ENCODE results near the gene TMEM179B.
A peak's percentile ranks its signal among the peaks of the same experiment; 100 is the strongest.

Gene TMEM179B

DNA sequence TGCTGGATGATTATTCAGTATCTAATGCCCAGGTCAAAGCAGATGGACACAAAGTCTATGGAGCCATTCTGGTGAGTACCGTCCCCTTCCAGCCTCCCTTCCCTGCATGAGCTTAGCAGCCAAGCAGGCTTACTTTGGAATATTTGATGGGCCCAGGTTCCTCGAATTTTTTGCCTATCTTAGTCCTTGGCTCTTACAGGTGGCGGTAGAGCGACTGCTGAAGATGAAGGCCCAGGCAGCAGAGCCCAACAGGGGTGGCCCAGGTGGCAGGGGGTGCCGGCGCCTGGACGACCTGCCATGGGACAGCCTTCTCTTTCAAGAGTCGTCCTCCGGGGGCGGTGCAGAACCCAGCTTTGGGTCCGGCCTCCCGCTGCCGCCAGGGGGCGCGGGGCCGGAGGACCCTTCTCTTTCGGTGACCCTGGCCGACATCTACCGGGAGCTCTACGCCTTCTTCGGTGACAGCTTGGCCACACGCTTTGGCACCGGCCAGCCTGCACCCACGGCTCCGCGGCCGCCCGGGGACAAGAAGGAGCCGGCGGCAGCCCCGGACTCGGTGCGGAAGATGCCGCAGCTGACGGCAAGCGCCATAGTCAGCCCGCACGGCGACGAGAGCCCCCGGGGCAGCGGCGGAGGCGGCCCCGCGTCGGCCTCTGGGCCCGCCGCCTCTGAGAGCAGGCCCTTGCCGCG is 741 bp upstream of the TMEM179B start:
- peak; percentile 82 for FAIRE-seq
- DNase-seq (ENCODE audit: insufficient read length, low spot score): peak; percentile 89
- TF ChIP-seq POLR2AphosphoS5 (IDR thresholded peaks at IDR 0.05; ENCODE audit: low read depth, low read length): no peak
- TF ChIP-seq TAF1 (IDR thresholded peaks at IDR 0.05; ENCODE audit: low read depth, low read length): 0 out of 2 replicates have a peak, but pooled peaks have one; percentile 16
- TF ChIP-seq SPI1 (IDR thresholded peaks at IDR 0.05; ENCODE audit: low read depth, low read length): no peak
- no peak for TF ChIP-seq POLR2A (IDR thresholded peaks at IDR 0.05; ENCODE audit: low read depth, low read length)

- TF ChIP-seq PAX5 (IDR thresholded peaks at IDR 0.05; ENCODE audit: insufficient read depth, low read length, severe bottlenecking) (no peak), POU2F2 (IDR thresholded peaks at IDR 0.05; ENCODE audit: low read depth, low read length) (no peak), POLR2AphosphoS5 (IDR thresholded peaks at IDR 0.05; ENCODE audit: low read depth, low read length) (no peak), POLR2A (IDR thresholded peaks at IDR 0.05; ENCODE audit: low read depth, low read length) (no peak), SPI1 (IDR thresholded peaks at IDR 0.05; ENCODE audit: low read depth, low read length) (no peak), TAF1 (IDR thresholded peaks at IDR 0.05; ENCODE audit: low read depth, low read length) (no peak)
- FAIRE-seq (no peak), DNase-seq (ENCODE audit: insufficient read length, low spot score) (no peak)
Measured at GRCh38 chr11:62788991-62789390, 1.8 kb downstream of the TMEM179B start.

GRCh38 chr11:62789576-62789975 is 2.4 kb downstream of the TMEM179B start:
- FAIRE-seq: no peak
- no peak for DNase-seq (ENCODE audit: insufficient read length, low spot score)
- TF ChIP-seq POLR2A (IDR thresholded peaks at IDR 0.05; ENCODE audit: low read depth, low read length) (no peak), POU2F2 (IDR thresholded peaks at IDR 0.05; ENCODE audit: low read depth, low read length) (no peak), PAX5 (IDR thresholded peaks at IDR 0.05; ENCODE audit: insufficient read depth, low read length, severe bottlenecking) (no peak), SPI1 (IDR thresholded peaks at IDR 0.05; ENCODE audit: low read depth, low read length) (no peak), POLR2AphosphoS5 (IDR thresholded peaks at IDR 0.05; ENCODE audit: low read depth, low read length) (no peak), TAF1 (IDR thresholded peaks at IDR 0.05; ENCODE audit: low read depth, low read length) (no peak)

GRCh38 chr11:62791501-62792201 is 4.4 kb downstream of the TMEM179B start, which contains the start of gene TMEM223:
Gene TMEM223, minus strand, starts transcription at chr11:62792006. Its CDS starts 12 bp downstream, at chr11:62791994.
- TF ChIP-seq PAX5 (IDR thresholded peaks at IDR 0.05; ENCODE audit: insufficient read depth, low read length, severe bottlenecking) (peak; percentile 31), POU2F2 (IDR thresholded peaks at IDR 0.05; ENCODE audit: low read depth, low read length) (peak; percentile 75), TAF1 (IDR thresholded peaks at IDR 0.05; ENCODE audit: low read depth, low read length) (peak; percentile 76), POLR2A (IDR thresholded peaks at IDR 0.05; ENCODE audit: low read depth, low read length) (peak; percentile 96), POLR2AphosphoS5 (IDR thresholded peaks at IDR 0.05; ENCODE audit: low read depth, low read length) (peak; percentile 97), SPI1 (IDR thresholded peaks at IDR 0.05; ENCODE audit: low read depth, low read length) (no peak)
- FAIRE-seq (peak; percentile 83), DNase-seq (ENCODE audit: insufficient read length, low spot score) (peak; percentile 86)

GRCh38 chr11:62792202-62792575 is 5.0 kb downstream of the TMEM179B start:
- TF ChIP-seq POU2F2 (IDR thresholded peaks at IDR 0.05; ENCODE audit: low read depth, low read length) (no peak), POLR2AphosphoS5 (IDR thresholded peaks at IDR 0.05; ENCODE audit: low read depth, low read length) (0 out of 2 replicates have a peak, but pooled peaks have one; percentile 5), PAX5 (IDR thresholded peaks at IDR 0.05; ENCODE audit: insufficient read depth, low read length, severe bottlenecking) (no peak), SPI1 (IDR thresholded peaks at IDR 0.05; ENCODE audit: low read depth, low read length) (no peak)
- FAIRE-seq (no peak), DNase-seq (ENCODE audit: insufficient read length, low spot score) (no peak)

DNA sequence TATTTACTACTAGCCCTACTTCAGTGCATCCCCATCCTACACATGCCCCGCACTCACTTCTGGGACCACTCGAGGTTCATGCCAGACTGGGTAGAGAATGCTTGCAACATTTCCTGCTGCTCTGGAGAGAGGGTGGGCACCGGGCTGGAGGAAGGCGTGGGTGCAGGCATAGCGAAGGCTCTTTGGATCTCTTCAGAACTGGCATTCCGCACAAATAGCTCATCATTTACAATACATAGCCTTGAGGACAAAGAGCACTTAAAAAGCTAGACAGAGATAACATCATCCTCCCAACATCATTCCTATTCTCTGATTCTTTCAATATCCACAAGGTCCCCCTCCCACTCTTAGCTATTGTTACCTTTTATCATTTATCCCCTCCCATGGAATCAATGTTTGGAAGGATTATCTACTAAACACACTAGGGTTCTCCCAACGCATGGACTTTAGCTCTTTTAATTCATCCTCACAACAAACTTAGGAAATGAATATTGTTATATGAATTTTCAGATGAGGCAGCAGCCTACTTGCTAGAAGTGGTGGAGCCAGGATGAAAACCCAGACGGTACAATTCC is 7.1 kb downstream of the TMEM179B start:
- no peak for TF ChIP-seq POLR2A (IDR thresholded peaks at IDR 0.05; ENCODE audit: low read depth, low read length)
- no peak for TF ChIP-seq PAX5 (IDR thresholded peaks at IDR 0.05; ENCODE audit: insufficient read depth, low read length, severe bottlenecking)
- TF ChIP-seq POU2F2 (IDR thresholded peaks at IDR 0.05; ENCODE audit: low read depth, low read length): no peak
- TF ChIP-seq TAF1 (IDR thresholded peaks at IDR 0.05; ENCODE audit: low read depth, low read length): no peak
- TF ChIP-seq SPI1 (IDR thresholded peaks at IDR 0.05; ENCODE audit: low read depth, low read length): no peak
- no peak for TF ChIP-seq POLR2AphosphoS5 (IDR thresholded peaks at IDR 0.05; ENCODE audit: low read depth, low read length)
- no peak for FAIRE-seq
- DNase-seq (ENCODE audit: insufficient read length, low spot score): no peak

- no peak for DNase-seq (ENCODE audit: insufficient read length, low spot score)
- no peak for FAIRE-seq
- TF ChIP-seq POU2F2 (IDR thresholded peaks at IDR 0.05; ENCODE audit: low read depth, low read length): no peak
- TF ChIP-seq POLR2AphosphoS5 (IDR thresholded peaks at IDR 0.05; ENCODE audit: low read depth, low read length): no peak
- TF ChIP-seq TAF1 (IDR thresholded peaks at IDR 0.05; ENCODE audit: low read depth, low read length): no peak
- TF ChIP-seq POLR2A (IDR thresholded peaks at IDR 0.05; ENCODE audit: low read depth, low read length): no peak
- TF ChIP-seq PAX5 (IDR thresholded peaks at IDR 0.05; ENCODE audit: insufficient read depth, low read length, severe bottlenecking): no peak
- TF ChIP-seq SPI1 (IDR thresholded peaks at IDR 0.05; ENCODE audit: low read depth, low read length): no peak
Measured at GRCh38 chr11:62796281-62796680, 9.1 kb downstream of the TMEM179B start.

DNA sequence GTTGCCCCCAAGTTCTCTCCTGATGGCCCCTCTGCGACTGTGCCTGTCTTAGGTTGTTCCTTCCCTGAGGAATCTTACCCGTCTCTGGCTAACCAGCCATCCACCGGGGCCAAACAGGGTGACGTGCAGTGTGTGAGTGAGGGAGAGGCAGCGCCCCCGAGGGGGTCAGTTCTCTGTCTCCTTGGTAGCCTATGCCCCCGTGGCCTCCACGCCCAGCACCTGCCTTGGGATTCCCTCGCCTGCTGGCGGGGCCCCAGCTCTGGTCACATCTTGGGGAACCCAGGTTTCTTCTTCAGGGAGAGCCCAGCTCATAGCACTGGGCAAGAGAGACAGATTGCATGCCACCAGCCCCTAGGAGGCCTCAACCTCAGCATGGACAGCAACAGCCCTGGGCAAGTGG is 12.3 kb downstream of the TMEM179B start:
- TF ChIP-seq POLR2AphosphoS5 (IDR thresholded peaks at IDR 0.05; ENCODE audit: low read depth, low read length) (no peak), POLR2A (IDR thresholded peaks at IDR 0.05; ENCODE audit: low read depth, low read length) (no peak), PAX5 (IDR thresholded peaks at IDR 0.05; ENCODE audit: insufficient read depth, low read length, severe bottlenecking) (no peak)
- FAIRE-seq (no peak), DNase-seq (ENCODE audit: insufficient read length, low spot score) (no peak)

DNA sequence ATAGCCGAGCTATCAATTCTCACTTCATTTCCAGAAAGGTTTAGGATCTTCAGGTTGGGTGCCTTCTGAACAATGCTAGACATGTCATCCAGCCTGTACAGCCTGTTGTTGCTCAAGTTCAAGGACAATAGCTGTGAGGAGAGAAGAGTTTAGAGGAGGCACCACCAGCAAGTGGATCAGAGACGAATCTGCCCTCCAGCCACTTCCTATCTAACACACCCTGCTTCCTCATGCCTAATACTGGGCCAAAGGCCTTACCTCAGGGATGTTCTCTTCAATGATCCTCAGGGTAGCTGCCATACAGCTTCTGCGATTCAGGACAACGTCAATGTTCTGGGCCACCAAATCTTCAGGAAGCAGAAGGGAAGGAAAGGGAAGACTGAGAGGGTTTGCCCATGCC is 13.9 kb downstream of the TMEM179B start:
- TF ChIP-seq SPI1 (IDR thresholded peaks at IDR 0.05; ENCODE audit: low read depth, low read length) (no peak), TAF1 (IDR thresholded peaks at IDR 0.05; ENCODE audit: low read depth, low read length) (no peak), POLR2A (IDR thresholded peaks at IDR 0.05; ENCODE audit: low read depth, low read length) (no peak), POU2F2 (IDR thresholded peaks at IDR 0.05; ENCODE audit: low read depth, low read length) (no peak), POLR2AphosphoS5 (IDR thresholded peaks at IDR 0.05; ENCODE audit: low read depth, low read length) (no peak), PAX5 (IDR thresholded peaks at IDR 0.05; ENCODE audit: insufficient read depth, low read length, severe bottlenecking) (no peak)
- no peak for DNase-seq (ENCODE audit: insufficient read length, low spot score)
- no peak for FAIRE-seq

Data from GM12891 (cell line).